H1 (cell line): ENCODE results near the gene FKBP5. TPM values are rescaled to one million over a fixed set of nuclear protein-coding genes. Genes with fewer than 3 reads are reported as not detected.
A peak's percentile ranks its signal among the peaks of the same experiment; 100 is the strongest.

ENCODE experiments used
- CTCF ChIA-PET: fragments of 300-600 bp; sonication (Branson Sonifier 250); formaldehyde crosslinking; loops from one replicate; lab custom pipeline; 2021; ENCODE audit not compliant: partially characterized antibody; lab: Charles Lee
- POLR2A ChIA-PET: fragments of 300-600 bp; sonication (Branson Sonifier 250); formaldehyde crosslinking; loops from one replicate; lab custom pipeline; 2021; ENCODE audit warnings: inconsistent platforms; ENCODE audit not compliant: partially characterized antibody; lab: Charles Lee
- DNase-seq, 2 experiments: peaks; one replicate each; pipeline versions ENCODE4 v3.0.0 to v3.0.0-alpha.2; 2010 to 2022; ENCODE audit warnings: low spot score in 2 of 2, low read depth in 1 of 2, mixed read lengths in 1 of 2
- FAIRE-seq: peaks from 2 replicates; lab custom pipeline; 2011; peaks lifted over from hg19 to GRCh38; lab: Jason Lieb, UNC
- H2AFZ ChIP-seq: 2 replicates; pipeline ENCODE4 v1.8.1; 2012; ENCODE audit warnings: low read length, inconsistent platforms
- H2AK5ac ChIP-seq: 2 replicates; pipeline ENCODE4 v1.6.1; 2013; ENCODE audit warnings: low read depth, low read length
- H2BK120ac ChIP-seq: replicated peaks from 2 replicates; pipeline ENCODE3; 2013; ENCODE audit warnings: low read depth, low read length, inconsistent platforms
- H2BK12ac ChIP-seq: 2 replicates; pipeline ENCODE4 v1.6.1; 2013; ENCODE audit warnings: low read depth, low read length
- H2BK15ac ChIP-seq: 2 replicates; pipeline ENCODE4 v1.6.1; 2013; ENCODE audit warnings: low read length
- H2BK20ac ChIP-seq: 2 replicates; pipeline ENCODE4 v1.6.1; 2013; ENCODE audit warnings: low read length
- H2BK5ac ChIP-seq: 2 replicates; pipeline ENCODE4 v1.6.1; 2013; ENCODE audit warnings: low read depth, low read length
- H3K14ac ChIP-seq: 2 replicates; pipeline ENCODE4 v1.6.1; 2013; ENCODE audit warnings: inconsistent platforms; ENCODE audit not compliant: insufficient read length
- H3K18ac ChIP-seq: 2 replicates; pipeline ENCODE4 v1.6.1; 2013; ENCODE audit warnings: low read length; ENCODE audit errors: extremely low read depth
- H3K23ac ChIP-seq: 2 replicates; pipeline ENCODE4 v1.6.1; 2013; ENCODE audit warnings: inconsistent platforms; ENCODE audit not compliant: insufficient read length
- H3K23me2 ChIP-seq: 2 replicates; pipeline ENCODE4 v1.6.1; 2013; ENCODE audit warnings: low read depth, low read length
- H3K27ac ChIP-seq: 2 replicates; pipeline ENCODE4 v1.6.1; 2011; ENCODE audit warnings: low read depth, low read length, inconsistent platforms
- H3K27me3 ChIP-seq, 4 experiments: replicated peaks in 1 of 4; 1 replicate in 1 of 4; 2 replicates in 3 of 4; pipeline versions ENCODE4 v1.6.1 to v1.8.1; 2011 to 2013; ENCODE audit warnings: low read length in 3 of 4, mild to moderate bottlenecking in 3 of 4, inconsistent platforms in 2 of 4, mixed read lengths in 2 of 4, moderate library complexity in 1 of 4; ENCODE audit not compliant: control insufficient read depth in 3 of 4, insufficient read depth in 3 of 4; ENCODE audit errors: extremely low read depth in 1 of 4
- H3K36me3 ChIP-seq, 4 experiments: 2 replicates each; pipeline versions ENCODE4 v1.6.1 to v1.8.1; 2011 to 2013; ENCODE audit warnings: mild to moderate bottlenecking in 4 of 4, low read length in 3 of 4, moderate library complexity in 2 of 4, control low read depth in 1 of 4, inconsistent platforms in 1 of 4; ENCODE audit not compliant: insufficient read depth in 4 of 4, control insufficient read depth in 2 of 4
- H3K4ac ChIP-seq: replicated peaks from 2 replicates; pipeline ENCODE3; 2013; ENCODE audit warnings: low read length, low read depth, mixed read lengths, inconsistent platforms; ENCODE audit not compliant: insufficient read length
- H3K4me1 ChIP-seq, 4 experiments: replicated peaks in 1 of 4; 1 replicate in 1 of 4; 2 replicates in 3 of 4; pipeline versions ENCODE4 v1.6.1 to v1.8.1; 2011 to 2013; ENCODE audit warnings: low read length in 3 of 4, inconsistent platforms in 2 of 4, mixed read lengths in 1 of 4; ENCODE audit not compliant: insufficient read depth in 4 of 4, control insufficient read depth in 3 of 4
- H3K4me2 ChIP-seq, 2 experiments: 2 replicates each; pipeline versions ENCODE4 v1.6.1 to v1.8.1; 2011 to 2013; ENCODE audit warnings: low read depth in 2 of 2, low read length in 2 of 2, control low read depth in 1 of 2, inconsistent platforms in 1 of 2, mild to moderate bottlenecking in 1 of 2; ENCODE audit not compliant: insufficient read depth in 1 of 2
- H3K4me3 ChIP-seq, 4 experiments: fragments of 200-600, 300-600 bp in 1 of 4; sonication (generic), shearing (Covaris generic), sonication (Bioruptor Twin) in 1 of 4; 2 replicates each; pipeline versions ENCODE4 v1.5.1 to v1.8.1; 2011 to 2016; ENCODE audit warnings: low read length in 4 of 4, low read depth in 3 of 4, control low read depth in 2 of 4, inconsistent platforms in 2 of 4, mild to moderate bottlenecking in 2 of 4, mixed read lengths in 1 of 4, moderate library complexity in 1 of 4; ENCODE audit not compliant: insufficient read depth in 2 of 4; ENCODE audit errors: extremely low read depth in 1 of 4
- H3K56ac ChIP-seq: replicated peaks from 2 replicates; pipeline ENCODE3; 2013; ENCODE audit warnings: low read depth, mild to moderate bottlenecking, mixed read lengths, low read length, inconsistent platforms; ENCODE audit not compliant: insufficient read length
- H3K79me1 ChIP-seq: 2 replicates; pipeline ENCODE4 v1.6.1; 2013; ENCODE audit warnings: low read depth, low read length, control low read depth
- H3K79me2 ChIP-seq, 2 experiments: 2 replicates each; pipeline versions ENCODE4 v1.6.1 to v1.8.1; 2012 to 2013; ENCODE audit warnings: low read length in 2 of 2, mild to moderate bottlenecking in 2 of 2, inconsistent platforms in 1 of 2; ENCODE audit not compliant: insufficient read depth in 2 of 2, control insufficient read depth in 1 of 2
- H3K9ac ChIP-seq, 4 experiments: replicated peaks in 1 of 4; 1 replicate in 1 of 4; 2 replicates in 3 of 4; pipeline versions ENCODE4 v1.6.1 to v1.8.1; 2011 to 2013; ENCODE audit warnings: low read depth in 3 of 4, low read length in 3 of 4, control low read depth in 2 of 4, mild to moderate bottlenecking in 2 of 4, moderate library complexity in 2 of 4, inconsistent platforms in 1 of 4; ENCODE audit errors: extremely low read depth in 1 of 4
- H3K9me3 ChIP-seq, 2 experiments: 2 replicates each; pipeline versions ENCODE4 v1.6.1 to v1.8.1; 2012 to 2013; ENCODE audit warnings: mild to moderate bottlenecking in 2 of 2, moderate library complexity in 2 of 2, control low read depth in 1 of 2, inconsistent platforms in 1 of 2, low read depth in 1 of 2, low read length in 1 of 2, mixed read lengths in 1 of 2; ENCODE audit not compliant: insufficient read depth in 2 of 2
- H4K20me1 ChIP-seq, 2 experiments: replicated peaks in 1 of 2; 2 replicates each; pipeline versions ENCODE3 to v1.8.1; 2011 to 2013; ENCODE audit warnings: inconsistent platforms in 2 of 2, low read length in 2 of 2, mild to moderate bottlenecking in 1 of 2; ENCODE audit not compliant: insufficient read depth in 2 of 2, control insufficient read depth in 1 of 2
- H4K5ac ChIP-seq: 2 replicates; pipeline ENCODE4 v1.6.1; 2013; ENCODE audit warnings: low read length, low read depth, mixed read lengths, inconsistent platforms; ENCODE audit not compliant: insufficient read length
- H4K8ac ChIP-seq: 2 replicates; pipeline ENCODE4 v1.8.0; 2013; ENCODE audit warnings: mild to moderate bottlenecking, moderate library complexity, low read length, inconsistent platforms; ENCODE audit not compliant: insufficient read depth; ENCODE audit errors: extremely low read depth
- H4K91ac ChIP-seq: replicated peaks from 2 replicates; pipeline ENCODE3; 2013; ENCODE audit warnings: low read length, mixed read lengths, inconsistent platforms; ENCODE audit not compliant: insufficient read length
- BACH1 ChIP-seq: IDR thresholded peaks from 2 replicates; pipeline ENCODE4 v1.6.1; 2012; ENCODE audit warnings: low read length, improper control_type of control experiment
- CREB1 ChIP-seq: IDR thresholded peaks from 2 replicates; pipeline ENCODE4 v1.6.1; 2012; ENCODE audit warnings: inconsistent platforms
- JUN ChIP-seq: IDR thresholded peaks from 2 replicates; pipeline ENCODE4 v1.6.1; 2011; ENCODE audit warnings: low read depth, mild to moderate bottlenecking, improper control_type of control experiment, low read length
- POLR2AphosphoS5 ChIP-seq: IDR thresholded peaks from 2 replicates; pipeline ENCODE4 v1.6.1; 2011; ENCODE audit warnings: low read depth, low read length
- RNF2 ChIP-seq: fragments of 200-900, 300-1000 bp; sonication (generic); IDR thresholded peaks from 2 replicates; pipeline ENCODE4 v1.7.1; 2016; ENCODE audit warnings: borderline replicate concordance, low read depth, mild to moderate bottlenecking, antibody characterized with exemption, low read length; ENCODE audit not compliant: poor library complexity, severe bottlenecking; ENCODE audit errors: missing control alignments
- TCF12 ChIP-seq: IDR thresholded peaks from 2 replicates; pipeline ENCODE4 v1.6.1; 2011; ENCODE audit warnings: low read depth, mild to moderate bottlenecking, low read length
- ZNF274 ChIP-seq: IDR thresholded peaks from 2 replicates; pipeline ENCODE4 v1.7.0; 2012; ENCODE audit warnings: low read length, borderline replicate concordance; ENCODE audit errors: extremely low read depth
- WGBS, 2 experiments: shearing (Covaris generic) in 1 of 2; methylation state at CpG; one replicate each; pipeline versions ENCODE4 v1.1.6 to v1.1.7; 2013 to 2015; ENCODE audit warnings: low lambda C conversion rate in 2 of 2, mixed read lengths in 2 of 2, inconsistent platforms in 1 of 2, low coverage in 1 of 2, missing lambda C conversion rate in 1 of 2; ENCODE audit not compliant: insufficient replicate concordance in 2 of 2, insufficient coverage in 1 of 2, insufficient read length in 1 of 2; ENCODE audit errors: extremely low coverage in 1 of 2, missing lambda C conversion rate in 1 of 2; 5-methylcytosine and 5-hydroxymethylcytosine counted together
- polyA plus RNA-seq, 7 experiments: library from polyadenylated mRNA; depleted of rRNA in 3 of 7; stranded (reverse) in 5 of 7; unstranded in 2 of 7; fragments of >200 nt in 5 of 7; fragments of 200-250 nt in 2 of 7; gene quantifications; 1 replicate in 5 of 7; 2 replicates in 1 of 7; 4 replicates in 1 of 7; pipeline versions ENCODE4 v1.2.1 to v1.2.3, GENCODE V29; 2011 to 2013; ENCODE audit warnings: missing spikeins in 2 of 7, mixed read lengths in 2 of 7
- total RNA-seq: library from RNA; stranded (reverse); fragmentation: NEBNext Ultra II Directional; extraction: Animal tissue kit (Norgen Biotek cat#: 25700); gene quantifications from 2 replicates; pipeline ENCODE4 v1.2.1, GENCODE V29; 2021

The FKBP5 gene
- total and polyA plus RNA-seq, 2 of the 8 experiments (the other 6 are each of a cell fraction or from before 2014, with no cell fraction given): 14.3 to 40.4 TPM

DNA sequence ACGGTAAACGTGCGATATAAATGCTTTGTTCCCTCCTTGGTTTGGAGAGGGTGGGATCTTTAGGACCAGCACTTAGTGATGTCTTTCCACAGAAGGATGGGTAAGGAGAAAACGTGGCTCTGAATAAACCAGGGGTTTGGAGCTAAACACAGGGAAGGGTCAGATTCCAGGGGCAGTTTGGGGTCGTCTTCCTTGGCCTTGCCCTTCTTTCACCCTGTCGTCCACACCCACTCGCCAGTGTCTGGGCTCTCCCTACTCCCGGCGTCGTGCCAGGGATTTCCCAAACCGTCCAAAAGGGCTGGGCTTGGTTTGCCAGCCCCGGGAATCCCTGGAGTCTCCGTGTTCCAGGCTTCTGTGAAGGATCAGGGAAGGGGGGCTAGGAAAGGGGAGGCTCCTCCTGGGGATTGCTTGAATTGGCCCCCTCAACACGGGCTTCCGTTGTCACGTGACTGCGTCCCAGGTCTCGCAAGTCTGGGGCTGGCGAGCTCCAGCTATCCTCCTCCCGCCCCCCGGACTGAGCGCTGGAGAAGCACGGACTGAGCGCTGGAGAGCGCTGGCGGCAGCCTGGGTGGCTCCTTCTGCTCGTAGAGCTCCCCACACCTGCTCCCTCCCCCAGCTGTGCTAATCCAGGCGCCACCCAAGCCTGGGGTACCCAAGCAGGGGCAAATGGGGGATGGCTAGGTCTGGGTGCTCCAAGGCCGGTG lies 38.7 kb upstream of the FKBP5 start:
- CTCF ChIA-PET: interaction anchor here (0.8 to 4.8 kb wide), 5 partner anchors 8 to 205 kb away, joined by 3 to 30 read pairs (median 3); partner anchors contain the start of gene ARMC12
- Histone ChIP-seq H3K27me3 (peaks cover 0 to 7% (median 1%) of the 10 kb centered on the region in 4 experiments; a peak in 3 of 7 replicates), H3K79me1 (no peaks in the 10 kb centered on the region), H3K56ac (peak overlapping the region; percentile 63), H2AK5ac (0 out of 2 replicates have a peak overlapping the region, but pooled peaks have one; percentile 82), H3K4me3 (peak overlapping the region; percentile 75 to 92 (median 88)), H2BK5ac (peak overlapping the region; percentile 12), H4K8ac (peak overlapping the region; percentile 79), H2BK20ac (0 out of 2 replicates have a peak overlapping the region, but pooled peaks have one; percentile 87), H3K4ac (no peak overlapping the region), H3K79me2 (no peaks in the 10 kb centered on the region), H3K27ac (peak overlapping the region; percentile 59), H2BK12ac (peak overlapping the region; percentile 7), H4K20me1 (no peaks in the 10 kb centered on the region), H3K4me1 (peaks cover 5 to 36% (median 28%) of the 10 kb centered on the region in 4 experiments), H3K9me3 (no peaks in the 10 kb centered on the region), H3K23me2 (peaks cover 22% of the 10 kb centered on the region), H4K91ac (peak overlapping the region; percentile 77), H3K4me2 (peak overlapping the region; percentile 78 to 99), H3K9ac (peak overlapping the region; percentile 53 to 82 (median 76)), H4K5ac (peak overlapping the region; percentile 56), H3K23ac (no peak overlapping the region), H3K18ac (peak overlapping the region; percentile 97), H3K36me3 (no peaks in the 10 kb centered on the region), H2AFZ (peak overlapping the region; percentile 58), H2BK15ac (peak overlapping the region; percentile 88), H3K14ac (no peak overlapping the region), H2BK120ac (peak overlapping the region; percentile 38)
- POLR2A ChIA-PET: interaction anchor here (0.6 to 3.8 kb wide), 14 partner anchors 9 to 296 kb away, joined by 3 to 23 read pairs (median 4); partner anchors contain the start of genes FKBP5 and TEAD3
- DNase-seq (peak in 1 of 2 experiments; percentile 81), FAIRE-seq (no peak)
- 4% methylated on average over 29 of the region's 29 CpGs; no CpG with 5 or more reads in 1 of the 2 experiments for WGBS, 2 experiments
- TF ChIP-seq ZNF274 (no peak), JUN (no peak), TCF12 (no peak), POLR2AphosphoS5 (peak; percentile 24; the same call in 1 of the 2 replicates), BACH1 (no peak), CREB1 (no peak; the same call in 1 of the 2 replicates), RNF2 (no peak)
